GM18909 (cell line): ENCODE measurements around the gene CCDC86.
A peak's percentile ranks its signal among the peaks of the same experiment; 100 is the strongest.
"Not testable (repeated sequence)": the region's sequence is repeated elsewhere in the genome, so short reads cannot be mapped to it uniquely, and the experiment has no call there.

Experiments
- ATAC-seq: cut with Tn5 transposase; IDR thresholded peaks from one replicate; pipeline ENCODE4 v1.9.1; 2021; ENCODE audit warnings: mild to moderate bottlenecking; ENCODE audit not compliant: unreplicated experiment, poor library complexity

CCDC86 gene

GRCh38 chr11:60841797-60842667 is at the start of gene CCDC86:
Gene CCDC86, plus strand, starts transcription at chr11:60842113. Its CDS starts 12 bp downstream, at chr11:60842125.
- peak; percentile 77 for ATAC-seq

- ATAC-seq, result no peak
Measured at GRCh38 chr11:60792521-60792920, 49.4 kb upstream of the CCDC86 start.

GRCh38 chr11:60795291-60795690 is 46.6 kb upstream of the CCDC86 start:
- no peak for ATAC-seq

GRCh38 chr11:60797846-60798630 is 43.9 kb upstream of the CCDC86 start:
- ATAC-seq, result no peak

GRCh38 chr11:60798631-60799030 is 43.3 kb upstream of the CCDC86 start:
- no peak for ATAC-seq

GRCh38 chr11:60801194-60801593 is 40.7 kb upstream of the CCDC86 start:
- ATAC-seq, result no peak

GRCh38 chr11:60803273-60803936 is 38.5 kb upstream of the CCDC86 start:
- ATAC-seq, result no peak

GRCh38 chr11:60809249-60809648 is 32.7 kb upstream of the CCDC86 start:
- no peak for ATAC-seq

- no peak for ATAC-seq
Measured at GRCh38 chr11:60809691-60810090, 32.2 kb upstream of the CCDC86 start.

GRCh38 chr11:60810151-60810550 is 31.8 kb upstream of the CCDC86 start:
- no peak for ATAC-seq

- ATAC-seq, result no peak
Measured at GRCh38 chr11:60810569-60810968, 31.3 kb upstream of the CCDC86 start.

- ATAC-seq, result no peak
Measured at GRCh38 chr11:60813324-60813723, 28.6 kb upstream of the CCDC86 start.

- no peak for ATAC-seq
Measured at GRCh38 chr11:60814112-60814511, 27.8 kb upstream of the CCDC86 start.

- no peak for ATAC-seq
Measured at GRCh38 chr11:60816590-60817157, 25.2 kb upstream of the CCDC86 start.

GRCh38 chr11:60818057-60818456 is 23.9 kb upstream of the CCDC86 start:
- ATAC-seq, result no peak

GRCh38 chr11:60821827-60822599 is 19.9 kb upstream of the CCDC86 start:
- ATAC-seq, result no peak

- not testable (repeated sequence) for ATAC-seq
Measured at GRCh38 chr11:60823745-60824306, 18.1 kb upstream of the CCDC86 start.

GRCh38 chr11:60825118-60825517 is 16.8 kb upstream of the CCDC86 start:
- no peak for ATAC-seq

- no peak for ATAC-seq
Measured at GRCh38 chr11:60825790-60826189, 16.1 kb upstream of the CCDC86 start.
